22Rv1 (cell line): ENCODE measurements around the gene SPDYC.

Source experiments
- ZFX ChIP-seq: fragments of 450-650 bp; IDR thresholded peaks from 2 replicates; pipeline ENCODE4 v1.6.1; 2017; ENCODE audit warnings: antibody characterized with exemption, borderline replicate concordance
- TF ChIP-seq, protein P1 (sequence below): fragments of 450-650 bp; IDR thresholded peaks from 2 replicates; pipeline ENCODE4 v1.5.1; 2017; ENCODE audit warnings: mild to moderate bottlenecking

DNA sequence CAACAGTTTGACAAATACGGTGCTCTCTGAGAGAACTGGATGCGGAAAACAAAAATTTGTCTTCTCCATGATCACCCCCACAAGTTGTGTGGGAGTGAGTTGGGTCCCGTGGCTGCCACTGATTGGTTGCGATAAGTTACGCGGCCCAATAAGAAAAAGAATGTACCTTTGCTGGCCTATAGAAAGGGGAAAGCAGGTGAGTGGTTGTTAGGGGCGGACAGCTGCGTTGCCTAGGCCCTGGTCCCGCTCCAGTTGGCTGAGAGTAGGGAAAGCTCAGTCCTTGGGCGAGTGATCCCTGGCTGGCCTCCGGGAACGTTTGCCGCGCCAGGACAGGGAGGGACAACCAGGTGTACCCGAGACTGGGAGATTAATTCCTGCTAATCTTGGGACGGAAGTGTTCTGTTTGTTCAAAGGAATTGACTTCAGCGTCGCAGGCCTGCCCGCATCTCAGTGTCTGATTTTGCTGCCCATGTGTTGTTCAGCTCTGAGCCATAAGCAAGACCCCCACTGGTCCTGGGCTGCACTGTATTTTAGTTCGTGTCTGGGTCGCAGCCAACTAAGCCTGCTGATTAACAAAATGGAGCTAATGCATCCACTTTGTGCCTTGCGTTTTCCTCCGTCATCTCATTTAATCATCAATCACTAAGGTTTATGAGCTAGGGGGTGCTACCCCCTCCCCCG is 34.9 kb upstream of the SPDYC start:
- TF ChIP-seq, protein P1, sequence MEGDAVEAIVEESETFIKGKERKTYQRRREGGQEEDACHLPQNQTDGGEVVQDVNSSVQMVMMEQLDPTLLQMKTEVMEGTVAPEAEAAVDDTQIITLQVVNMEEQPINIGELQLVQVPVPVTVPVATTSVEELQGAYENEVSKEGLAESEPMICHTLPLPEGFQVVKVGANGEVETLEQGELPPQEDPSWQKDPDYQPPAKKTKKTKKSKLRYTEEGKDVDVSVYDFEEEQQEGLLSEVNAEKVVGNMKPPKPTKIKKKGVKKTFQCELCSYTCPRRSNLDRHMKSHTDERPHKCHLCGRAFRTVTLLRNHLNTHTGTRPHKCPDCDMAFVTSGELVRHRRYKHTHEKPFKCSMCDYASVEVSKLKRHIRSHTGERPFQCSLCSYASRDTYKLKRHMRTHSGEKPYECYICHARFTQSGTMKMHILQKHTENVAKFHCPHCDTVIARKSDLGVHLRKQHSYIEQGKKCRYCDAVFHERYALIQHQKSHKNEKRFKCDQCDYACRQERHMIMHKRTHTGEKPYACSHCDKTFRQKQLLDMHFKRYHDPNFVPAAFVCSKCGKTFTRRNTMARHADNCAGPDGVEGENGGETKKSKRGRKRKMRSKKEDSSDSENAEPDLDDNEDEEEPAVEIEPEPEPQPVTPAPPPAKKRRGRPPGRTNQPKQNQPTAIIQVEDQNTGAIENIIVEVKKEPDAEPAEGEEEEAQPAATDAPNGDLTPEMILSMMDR = no peak
- no peak for TF ChIP-seq ZFX
